HG02759 (cell line): ENCODE measurements around the gene NFIB.
A peak's percentile ranks its signal among the peaks of the same experiment; 100 is the strongest.

Experiments used
- ATAC-seq: cut with Tn5 transposase; IDR thresholded peaks from one replicate; pipeline ENCODE4 v1.9.1; 2021; ENCODE audit warnings: mild to moderate bottlenecking, moderate library complexity; ENCODE audit not compliant: unreplicated experiment

Gene NFIB

DNA sequence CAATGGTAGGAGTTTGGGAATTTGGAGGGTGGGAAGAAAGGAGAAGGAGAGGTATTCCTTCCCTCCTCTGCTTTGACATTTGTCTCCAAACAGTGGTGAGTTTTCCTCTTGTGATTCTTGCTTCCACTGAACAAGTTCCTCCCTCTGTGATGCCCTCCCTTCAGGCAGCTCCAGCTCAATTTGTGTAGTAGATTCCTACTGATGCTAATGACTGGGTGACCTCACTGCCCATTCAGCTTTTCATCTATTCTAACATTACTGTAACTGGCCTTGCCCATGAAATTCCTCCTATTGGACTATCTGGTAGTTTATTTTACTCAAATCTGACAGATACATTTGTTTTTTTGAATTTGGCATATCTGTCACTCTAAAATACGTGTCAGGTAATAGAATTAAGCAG, 121.4 kb downstream of the NFIB start:
- ATAC-seq: no peak

DNA sequence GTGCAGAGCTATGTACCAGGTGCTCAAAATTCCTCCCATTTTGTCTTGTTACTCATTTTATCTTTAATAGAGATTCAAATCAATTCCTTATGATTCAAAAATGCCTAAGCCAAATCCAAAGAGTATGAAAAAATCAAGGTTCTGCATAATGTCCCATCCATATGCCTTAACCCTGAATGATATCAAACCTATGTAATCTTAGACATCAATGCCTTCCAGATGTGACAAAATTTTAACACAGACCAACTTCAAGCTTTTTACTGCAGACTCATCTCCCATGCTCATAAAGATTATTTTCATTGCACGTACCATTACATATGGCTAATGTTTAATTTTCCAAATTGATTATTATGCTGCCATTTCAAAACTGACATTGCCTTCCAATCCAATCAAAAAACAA, 122.4 kb downstream of the NFIB start:
- ATAC-seq: no peak

DNA sequence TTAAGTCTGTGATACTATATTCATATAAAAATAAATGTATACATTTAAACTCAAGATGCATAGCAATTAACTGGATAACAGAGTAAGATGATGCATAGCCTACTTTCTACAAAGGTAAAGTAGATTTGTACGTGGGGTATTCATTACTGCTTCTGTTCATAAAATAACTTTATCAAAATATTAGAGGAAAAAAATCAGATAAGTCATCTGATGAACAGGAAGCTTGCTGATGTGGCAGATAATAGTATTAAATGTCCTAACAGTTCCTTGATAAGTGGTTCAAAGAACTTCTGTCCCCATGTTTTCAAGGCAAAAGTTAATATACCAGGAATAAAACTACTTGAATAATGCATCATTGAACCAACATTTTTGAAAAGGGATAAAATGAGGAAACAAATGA, 123.7 kb downstream of the NFIB start:
- ATAC-seq: no peak

DNA sequence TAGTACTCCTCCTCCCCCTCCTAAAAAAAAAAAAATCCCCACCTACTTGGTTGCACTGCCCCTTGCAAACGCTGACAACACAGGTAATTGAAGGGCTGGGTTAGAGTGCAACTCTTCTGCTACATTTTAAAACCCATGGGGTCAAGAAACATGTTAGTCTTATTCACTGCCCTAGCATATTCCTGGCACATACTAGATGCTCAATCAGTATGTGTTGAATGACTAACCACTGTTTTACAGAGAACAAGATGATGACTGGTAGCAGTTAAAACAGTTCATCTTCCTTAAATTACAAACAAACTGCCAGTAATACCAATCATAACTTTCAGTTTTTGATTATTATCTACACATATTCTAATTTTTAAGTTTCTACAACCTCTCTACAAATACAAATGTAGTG, 124.4 kb downstream of the NFIB start:
- ATAC-seq: no peak

DNA sequence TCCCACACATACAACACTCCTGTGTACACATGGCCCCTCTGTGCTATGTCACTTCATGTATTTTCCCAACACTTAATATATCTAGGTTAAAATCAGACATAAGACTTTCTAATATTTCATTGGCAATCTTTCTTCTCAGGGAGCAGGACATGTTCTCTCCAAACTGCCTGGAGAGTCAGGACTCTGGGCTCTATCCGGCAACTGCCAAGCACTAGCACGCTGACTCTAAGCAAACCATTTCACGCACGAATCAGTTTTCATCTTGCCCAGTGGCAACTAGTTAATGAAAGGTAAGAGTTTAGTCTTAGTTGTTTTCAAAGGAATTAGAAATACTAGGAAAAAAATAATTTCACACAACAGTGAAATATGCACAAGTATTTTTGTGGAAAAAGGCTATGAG, 124.8 kb downstream of the NFIB start:
- no peak for ATAC-seq

DNA sequence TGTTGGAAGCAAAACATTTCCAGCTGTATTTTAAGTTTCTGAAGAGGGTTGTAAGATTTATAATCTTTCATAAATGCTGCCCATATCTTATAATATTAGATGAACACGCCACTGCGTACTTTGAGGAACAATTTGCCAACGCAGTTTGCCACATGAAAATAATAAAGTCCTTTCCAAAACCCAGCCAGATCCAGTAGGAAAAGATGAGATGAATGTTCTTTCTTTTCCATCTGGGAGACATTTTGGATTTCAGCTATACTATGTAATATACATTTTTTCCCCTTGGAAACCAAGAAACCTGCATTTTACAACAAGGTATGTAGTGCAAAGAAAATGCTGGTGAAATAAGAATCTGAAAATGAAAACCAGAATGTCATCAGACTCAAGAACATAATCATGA, 125.4 kb downstream of the NFIB start:
- no peak for ATAC-seq

DNA sequence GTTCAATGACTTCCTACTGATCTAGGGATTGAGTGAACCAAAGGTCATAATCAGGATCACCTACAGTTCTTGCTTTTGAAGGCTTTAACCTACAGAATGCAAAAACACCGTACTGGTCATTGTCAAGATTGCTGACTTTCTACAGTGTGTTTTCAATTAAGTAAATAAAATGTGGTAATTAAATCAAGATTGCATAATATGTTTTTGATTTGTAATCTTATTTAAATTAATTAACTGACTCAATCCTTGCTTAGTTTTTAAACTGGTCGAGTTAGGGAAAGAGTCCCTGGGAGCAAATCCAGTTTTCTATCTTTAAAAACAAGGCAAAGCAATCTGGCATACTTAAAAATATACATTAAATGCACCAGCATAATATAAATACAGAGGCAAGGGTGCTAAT, 125.9 kb downstream of the NFIB start:
- no peak for ATAC-seq

DNA sequence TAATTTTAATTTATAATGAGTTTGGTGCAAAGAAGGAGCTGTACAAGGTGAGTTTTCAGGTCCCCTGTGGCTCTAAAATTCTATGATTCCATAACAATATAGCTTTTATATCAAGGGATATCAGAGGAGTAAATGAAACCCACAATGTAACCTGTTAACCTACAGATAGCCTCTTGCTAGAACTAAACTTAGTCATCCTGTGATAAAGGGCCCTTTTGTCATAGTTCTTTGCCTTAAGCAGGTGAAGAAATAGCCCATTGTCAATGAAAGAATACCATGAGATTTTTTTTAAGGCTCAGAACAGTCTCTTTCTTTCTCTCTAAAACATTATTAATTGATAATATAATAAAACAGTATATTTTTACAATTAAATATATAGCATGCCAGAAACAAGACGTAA, 127.8 kb downstream of the NFIB start:
- no peak for ATAC-seq

DNA sequence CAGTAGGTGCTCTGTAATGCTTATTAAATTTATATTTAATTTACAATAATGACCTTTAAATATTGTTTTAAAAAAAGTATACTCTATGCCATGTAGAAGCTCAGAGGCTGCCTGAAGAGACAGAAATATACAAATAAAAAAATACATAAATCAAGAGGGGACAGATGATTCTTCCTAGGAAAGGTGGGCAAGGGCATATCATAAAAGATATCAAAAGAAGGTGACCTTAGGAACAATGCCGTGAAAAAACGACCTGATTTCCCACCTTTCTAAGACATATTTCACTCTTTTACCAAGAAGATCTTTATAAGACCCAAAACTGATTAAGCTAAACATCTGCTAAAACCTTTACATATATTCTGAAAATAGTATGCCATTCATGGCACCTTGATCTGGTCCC, 128.9 kb downstream of the NFIB start:
- ATAC-seq: no peak

DNA sequence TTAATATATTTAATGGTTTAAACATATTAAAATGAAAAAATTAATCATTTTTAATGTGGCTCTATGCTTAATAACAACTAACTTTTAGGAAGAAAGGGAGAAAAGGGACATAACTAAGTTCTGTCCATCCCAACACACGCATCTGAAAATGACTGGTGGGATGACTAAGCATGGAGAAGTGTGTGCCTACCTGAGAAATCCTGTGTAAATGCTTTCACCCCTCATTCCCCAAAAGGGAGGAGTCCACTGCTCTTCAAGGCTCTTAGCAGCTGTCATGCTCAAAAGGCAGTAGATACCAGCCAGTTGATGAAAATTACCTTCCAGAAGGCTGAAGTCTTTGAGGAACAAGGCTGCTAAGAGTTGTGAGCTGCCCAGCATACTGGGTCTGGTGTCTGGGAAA, 130.9 kb downstream of the NFIB start:
- no peak for ATAC-seq

DNA sequence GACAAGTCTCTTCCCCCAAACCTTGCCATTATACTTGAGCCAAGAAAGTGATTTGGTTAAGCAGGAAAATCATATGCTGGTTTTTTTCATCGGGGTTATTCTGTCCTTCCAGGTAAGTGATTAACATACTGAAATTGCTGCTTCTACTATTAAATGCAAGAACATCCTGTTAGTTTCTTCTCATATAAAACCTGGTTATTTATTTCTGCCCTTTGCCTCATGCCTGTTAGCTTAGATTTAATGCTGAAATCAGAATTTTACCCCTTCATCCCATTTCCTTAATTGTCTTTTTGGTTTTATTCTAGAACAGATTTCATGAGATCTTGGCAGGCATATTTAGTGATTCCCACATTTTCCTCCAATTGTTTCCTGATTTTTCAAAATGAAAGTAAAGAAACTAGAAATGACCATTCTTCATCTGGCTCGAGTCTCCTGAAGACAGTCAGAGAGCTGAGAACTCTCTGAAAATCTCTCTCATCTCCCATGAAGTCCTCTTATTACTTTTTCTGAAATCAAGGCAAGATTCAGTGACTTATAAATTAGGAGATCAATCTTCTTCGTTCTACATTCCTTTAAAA, 132.9 kb downstream of the NFIB start:
- no peak for ATAC-seq

DNA sequence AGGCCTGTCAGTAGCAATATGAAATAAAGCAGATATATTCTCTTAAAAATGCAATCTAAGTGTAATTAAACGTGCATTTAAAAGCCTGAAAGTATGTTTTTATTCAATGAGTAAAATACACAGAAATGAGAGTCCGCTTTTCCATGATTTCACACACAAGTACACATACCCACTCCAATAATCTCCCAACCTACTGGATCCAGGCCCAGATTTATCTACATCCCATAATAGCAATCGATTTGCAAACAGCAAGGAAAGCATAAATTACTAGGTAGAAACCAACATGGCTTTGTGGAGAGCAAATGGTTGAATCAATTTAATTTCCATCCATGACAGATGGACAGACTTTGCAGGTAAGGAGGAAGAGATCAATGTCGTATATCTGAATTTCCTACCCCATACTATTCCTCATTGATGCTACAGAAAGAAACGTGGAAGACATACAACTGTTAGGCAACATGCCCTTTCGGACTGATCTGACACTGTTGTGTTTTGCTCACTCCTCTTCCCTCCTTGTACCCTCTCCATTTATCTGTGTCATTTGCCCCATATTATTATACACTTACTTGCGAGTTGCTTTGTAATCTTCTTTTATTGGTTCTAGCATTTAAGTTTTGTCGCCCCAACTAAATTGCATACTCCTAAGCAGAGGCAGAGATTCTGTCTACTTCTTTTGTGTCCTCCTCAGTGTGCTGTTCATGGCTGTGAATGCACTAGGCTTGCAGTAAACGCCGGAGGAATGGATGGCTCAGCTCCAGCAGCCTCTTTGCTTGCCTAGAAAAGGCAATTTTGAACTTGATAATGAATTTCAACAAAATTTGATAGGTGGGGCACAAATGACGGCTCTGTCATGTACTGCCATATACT, 133.6 kb downstream of the NFIB start:
- no peak for ATAC-seq

DNA sequence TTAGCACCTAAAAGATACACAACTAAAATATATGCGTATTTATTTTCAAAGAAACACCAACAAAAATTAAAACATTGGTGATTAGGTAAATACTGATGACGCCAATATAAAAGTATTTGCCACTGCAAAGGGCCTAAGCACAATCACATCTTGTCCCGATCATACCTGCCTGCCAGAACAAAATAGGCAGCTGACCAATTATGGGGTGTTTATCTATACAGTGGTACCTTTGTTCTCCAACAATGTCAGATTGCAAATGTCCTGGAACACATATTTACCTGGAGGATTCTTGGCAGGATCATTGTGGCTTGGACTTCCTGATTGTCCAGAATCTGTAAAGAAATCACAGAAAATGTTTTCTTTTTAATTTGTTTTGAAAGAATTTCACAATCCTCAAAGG, 134.5 kb downstream of the NFIB start:
- ATAC-seq: no peak

DNA sequence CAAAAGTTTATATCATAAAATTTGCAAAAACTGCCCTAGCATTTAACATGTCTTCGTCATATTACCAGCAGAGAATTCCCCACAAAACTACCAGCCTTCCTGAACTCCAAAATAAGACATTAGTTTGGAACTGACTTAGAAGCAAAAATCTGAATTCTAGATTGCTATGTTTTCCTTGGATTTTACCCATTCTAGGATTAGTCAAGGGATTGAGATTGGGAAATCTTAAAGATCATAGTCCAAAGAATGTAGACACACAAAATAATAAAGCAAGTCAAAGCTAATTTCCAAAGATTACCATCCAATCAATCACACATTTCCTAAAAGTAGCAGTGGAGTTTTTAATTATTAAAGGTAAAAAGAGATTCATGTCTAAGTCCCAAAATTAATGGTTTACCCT, 138.2 kb downstream of the NFIB start:
- ATAC-seq: no peak

DNA sequence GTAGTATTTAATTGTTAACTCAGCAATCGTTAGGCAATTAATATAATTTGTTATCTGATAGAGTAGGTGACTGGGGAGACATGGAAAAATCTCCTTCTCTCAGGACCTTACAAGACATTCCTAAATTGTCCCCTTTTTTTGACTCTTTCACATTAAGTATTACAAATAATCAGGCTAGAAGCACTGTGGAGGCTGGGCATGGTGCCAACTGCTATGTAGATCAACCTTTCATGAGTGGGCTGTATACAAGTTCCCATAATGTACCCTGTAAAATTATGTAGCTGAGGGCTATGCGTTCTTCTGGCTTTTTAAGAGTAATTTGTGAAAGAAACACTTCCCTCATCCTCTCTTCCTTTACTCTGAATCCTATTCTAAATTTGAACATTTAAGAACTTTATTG, 140.2 kb downstream of the NFIB start:
- ATAC-seq: no peak

DNA sequence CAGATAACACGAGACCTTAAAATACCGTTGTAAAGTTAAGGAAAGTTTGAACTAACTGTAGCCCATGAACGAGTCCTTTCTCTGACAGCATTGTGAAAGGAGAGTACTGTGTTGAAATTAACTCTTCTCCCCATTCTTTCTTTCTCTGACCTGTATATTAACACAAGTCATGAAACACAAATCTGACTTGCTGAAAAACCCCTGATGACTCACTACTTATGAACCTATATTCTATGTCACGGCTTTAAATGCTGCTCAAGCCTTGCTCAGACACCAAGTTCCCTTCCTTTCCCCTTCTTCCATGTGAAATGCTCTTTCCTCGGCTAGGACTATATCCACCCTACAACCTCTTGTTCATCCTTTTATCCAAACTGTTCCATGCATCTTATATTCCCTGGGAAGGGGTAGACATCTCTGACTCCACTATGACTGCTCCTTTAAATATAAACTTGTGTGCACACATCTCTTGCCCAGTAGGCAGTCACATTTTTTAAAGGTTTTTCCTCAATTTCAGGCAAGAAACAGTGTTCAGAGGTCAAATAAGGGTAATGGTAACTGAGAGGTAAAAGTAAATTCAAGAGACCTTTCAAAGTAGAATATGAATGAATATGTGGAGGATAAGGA, 142.9 kb downstream of the NFIB start:
- ATAC-seq: peak; percentile 85

DNA sequence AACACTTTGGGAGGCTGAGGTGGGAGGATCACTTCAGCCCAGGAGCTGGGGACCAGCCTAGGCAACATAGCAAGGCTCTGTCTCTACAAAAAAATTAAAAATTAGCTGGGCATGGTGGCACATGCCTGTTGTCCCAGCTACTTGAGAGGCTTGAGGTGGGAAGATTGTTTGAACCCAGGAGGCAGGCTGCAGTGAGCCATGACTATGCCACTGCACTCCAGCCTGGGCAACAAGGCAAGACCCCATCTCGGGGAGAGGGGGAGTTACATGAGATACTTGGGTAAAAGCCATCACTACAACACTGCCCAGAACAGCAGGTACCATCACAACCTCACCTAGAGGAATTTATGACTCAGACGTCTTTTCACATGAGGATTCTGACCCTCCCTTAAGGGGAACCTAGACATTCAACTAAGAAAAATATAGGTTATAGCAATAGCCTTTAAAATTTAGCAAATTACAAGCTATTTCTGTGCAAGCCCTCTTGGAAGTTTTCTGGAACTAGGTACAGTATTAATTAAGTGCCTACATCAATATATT, 143.5 kb downstream of the NFIB start:
- ATAC-seq: no peak

DNA sequence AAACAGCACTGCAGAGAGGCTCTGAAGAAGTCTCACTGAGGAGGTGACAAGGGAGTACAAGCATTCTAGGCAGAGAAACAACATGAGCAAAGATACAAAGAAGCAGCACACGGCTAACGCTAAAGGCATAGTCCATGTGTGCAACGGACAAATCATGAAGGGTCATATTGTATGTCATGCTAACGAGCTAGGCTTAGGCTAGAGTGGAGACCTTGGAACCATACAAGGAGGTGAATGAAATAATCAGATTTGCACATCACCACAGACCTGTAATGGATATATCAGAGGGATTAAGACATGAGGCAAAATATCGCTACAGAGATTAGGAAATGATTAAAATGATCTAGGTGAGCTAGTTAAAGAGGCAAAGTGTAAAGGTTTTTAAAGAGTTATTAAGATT, 145.6 kb downstream of the NFIB start:
- no peak for ATAC-seq

DNA sequence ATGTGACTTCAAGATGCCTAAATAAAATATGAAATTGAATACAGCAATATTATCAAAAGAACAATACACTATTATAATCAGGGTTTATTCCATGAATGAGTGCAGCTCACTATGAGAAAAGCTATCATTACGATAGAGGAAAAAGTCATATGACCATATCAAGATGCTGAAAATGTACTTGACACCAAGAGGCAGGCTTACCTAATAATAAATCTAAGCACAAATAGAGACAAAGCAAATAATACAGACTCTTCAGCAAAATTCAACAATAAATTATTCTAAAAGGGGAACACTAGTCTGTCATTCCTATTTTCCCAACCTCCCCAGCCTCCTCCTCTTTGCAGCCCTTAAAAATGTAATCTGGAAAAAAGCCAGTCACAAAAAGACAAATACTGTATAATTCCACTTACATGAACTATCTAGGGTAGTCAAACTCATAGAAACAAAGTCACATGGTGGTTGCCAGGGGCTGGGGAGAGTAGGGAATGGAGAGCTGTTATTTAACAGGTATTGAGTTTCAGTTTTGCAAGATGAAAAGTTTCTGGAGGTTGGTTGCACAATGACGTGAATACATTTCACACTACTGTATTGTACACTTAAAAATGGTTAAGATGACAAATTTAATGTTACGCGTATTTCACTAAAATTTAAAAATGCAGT, 148.4 kb downstream of the NFIB start:
- ATAC-seq: no peak

DNA sequence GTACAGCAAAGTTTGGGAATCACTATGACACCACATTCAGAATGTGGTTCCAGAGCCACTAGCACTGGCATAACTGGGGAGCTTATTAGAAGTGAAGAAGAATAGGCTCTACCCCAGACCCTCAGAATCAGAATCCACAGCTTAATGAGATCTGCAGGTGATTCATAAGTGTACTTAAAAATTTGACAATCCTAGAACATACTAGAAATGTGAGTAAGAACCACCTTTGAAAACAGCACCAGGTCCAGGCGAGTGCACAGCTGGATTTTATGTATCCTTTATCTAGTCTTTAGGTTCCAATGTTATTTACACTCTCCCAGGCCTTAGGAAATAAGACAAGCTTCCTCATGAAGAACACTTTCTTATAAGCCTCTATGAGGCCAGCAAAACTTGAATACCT, 149.0 kb downstream of the NFIB start:
- no peak for ATAC-seq

DNA sequence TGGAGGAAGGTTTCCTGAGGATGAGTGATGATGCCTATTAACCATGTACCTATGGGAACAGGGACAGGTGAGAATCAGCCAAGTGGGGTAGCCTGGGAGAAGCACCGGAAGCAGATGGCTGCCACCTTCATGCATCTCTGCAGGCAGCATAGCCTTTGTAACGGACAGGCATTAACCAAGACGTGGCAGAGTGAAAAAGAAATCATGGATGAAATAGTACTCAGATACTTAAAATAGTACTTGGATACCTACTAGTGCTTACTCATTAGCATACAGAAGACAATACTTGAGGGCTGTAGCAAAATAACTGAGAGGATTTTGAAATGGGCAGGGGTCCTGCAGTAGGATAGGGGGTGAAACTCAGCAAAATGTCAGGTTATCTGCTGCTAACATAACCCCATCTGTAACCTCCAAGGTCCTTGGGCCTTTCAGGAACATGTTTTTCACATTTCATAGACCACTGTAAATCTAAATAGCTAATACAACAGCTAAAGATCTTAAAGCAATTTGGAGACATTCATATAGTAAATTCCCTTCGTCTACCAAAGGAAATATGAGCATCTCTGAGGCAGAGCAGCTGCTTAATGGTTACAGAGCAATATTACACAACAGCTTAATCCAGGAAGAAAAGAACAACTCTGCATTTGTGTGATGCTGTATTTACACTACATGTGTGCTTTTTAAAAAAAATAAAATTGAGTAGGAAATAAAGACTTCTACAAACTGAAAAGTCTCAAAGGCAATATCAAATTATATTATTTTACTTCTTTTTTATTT, 154.3 kb downstream of the NFIB start:
- ATAC-seq: no peak
